HG03442 (cell line): ENCODE measurements around the gene AURKAIP1.
A peak's percentile ranks its signal among the peaks of the same experiment; 100 is the strongest.

Experiments
- ATAC-seq: cut with Tn5 transposase; IDR thresholded peaks from one replicate; pipeline ENCODE4 v1.9.1; 2021; ENCODE audit warnings: mild to moderate bottlenecking, moderate library complexity; ENCODE audit not compliant: unreplicated experiment

Gene AURKAIP1

GRCh38 chr1:1335283-1335682 lies 39.7 kb downstream of the AURKAIP1 start:
- ATAC-seq: no peak

GRCh38 chr1:1334835-1335234 lies 40.2 kb downstream of the AURKAIP1 start:
- ATAC-seq: no peak

GRCh38 chr1:1333551-1334241 lies 41.3 kb downstream of the AURKAIP1 start:
- no peak for ATAC-seq

- no peak for ATAC-seq
Measured at GRCh38 chr1:1332774-1333480, 42.1 kb downstream of the AURKAIP1 start.

GRCh38 chr1:1332031-1332755 lies 42.8 kb downstream of the AURKAIP1 start:
- ATAC-seq: no peak

GRCh38 chr1:1331068-1331965 lies 43.7 kb downstream of the AURKAIP1 start, which contains the start of gene TAS1R3:
Gene TAS1R3 (plus strand): TSS chr1:1331280. CDS start chr1:1331346, 66 bp downstream.
- no peak for ATAC-seq

- no peak for ATAC-seq
Measured at GRCh38 chr1:1330366-1331067, 44.5 kb downstream of the AURKAIP1 start.

- ATAC-seq: no peak
Measured at GRCh38 chr1:1329304-1330210, 45.5 kb downstream of the AURKAIP1 start.

GRCh38 chr1:1328254-1328653 lies 46.8 kb downstream of the AURKAIP1 start:
- ATAC-seq: no peak

GRCh38 chr1:1327291-1327690 lies 47.7 kb downstream of the AURKAIP1 start:
- ATAC-seq: no peak

- no peak for ATAC-seq
Measured at GRCh38 chr1:1326075-1326605, 48.9 kb downstream of the AURKAIP1 start.

- no peak for ATAC-seq
Measured at GRCh38 chr1:1325288-1326074, 49.5 kb downstream of the AURKAIP1 start.

- peak; percentile 61 for ATAC-seq
Measured at GRCh38 chr1:1324524-1325287, 50.3 kb downstream of the AURKAIP1 start, which contains the start of the genes CPTP and INTS11. Gene CPTP (plus strand): TSS chr1:1324802. CDS start chr1:1326911, 2,109 bp downstream. Gene INTS11 (minus strand): TSS chr1:1324660. CDS start chr1:1324608, 52 bp downstream.

GRCh38 chr1:1324084-1324523 lies 50.9 kb downstream of the AURKAIP1 start:
- no peak for ATAC-seq
